IMR-90 (cell line): ENCODE data around the gene ADD3. TPM values are rescaled to one million over a fixed set of nuclear protein-coding genes. Genes with fewer than 3 reads are reported as not detected.
A peak's percentile ranks its signal among the peaks of the same experiment; 100 is the strongest.

Experiments
- ATAC-seq: fragments of 200-7000 bp; cut with Tn5 transposase; 2 replicates; pipeline ENCODE4 v1.9.1; 2020; ENCODE audit warnings: low read depth, mild to moderate bottlenecking, moderate library complexity
- BruUV-seq: library from RNA; stranded (reverse); fragments of 400-500 nt; replicated peaks from 2 replicates; lab custom pipeline; 2021; lab: Mats Ljungman, UMichigan
- CTCF ChIA-PET: fragments of 300-600 bp; formaldehyde crosslinking; extraction: SDS; loops from one replicate; lab custom pipeline; 2021; ENCODE audit warnings: antibody characterized with exemption; lab: Yijun Ruan, JAX
- POLR2A ChIA-PET: fragments of 300-600 bp; sonication (Branson Sonifier 250); formaldehyde crosslinking; loops from one replicate; lab custom pipeline; 2022; ENCODE audit warnings: antibody characterized with exemption; ENCODE audit not compliant: unreplicated experiment; lab: Charles Lee
- DNase-seq: peaks from one replicate; pipeline ENCODE4 v3.0.0; 2013
- H2AFZ ChIP-seq: replicated peaks from 2 replicates; pipeline ENCODE3; 2013; ENCODE audit warnings: low read length, mild to moderate bottlenecking; ENCODE audit not compliant: poor library complexity
- H2AK5ac ChIP-seq: 2 replicates; pipeline ENCODE4 v1.6.1; 2013; ENCODE audit warnings: low read depth, low read length, inconsistent platforms
- H2AK9ac ChIP-seq: replicated peaks from 2 replicates; pipeline ENCODE3; 2013; ENCODE audit warnings: mild to moderate bottlenecking, low read depth, low read length, moderate library complexity; ENCODE audit not compliant: poor library complexity
- H2BK120ac ChIP-seq: 2 replicates; pipeline ENCODE4 v1.6.1; 2013; ENCODE audit warnings: low read depth, low read length, inconsistent platforms
- H2BK15ac ChIP-seq: 3 replicates; pipeline ENCODE4 v1.6.1; 2013; ENCODE audit warnings: low read depth, low read length, inconsistent platforms
- H2BK20ac ChIP-seq: 2 replicates; pipeline ENCODE4 v1.6.1; 2013; ENCODE audit warnings: low read depth, mild to moderate bottlenecking, inconsistent platforms, low read length, moderate library complexity
- H2BK5ac ChIP-seq: 2 replicates; pipeline ENCODE4 v1.6.1; 2013; ENCODE audit warnings: mild to moderate bottlenecking, low read depth, low read length, inconsistent platforms; ENCODE audit not compliant: poor library complexity, severe bottlenecking
- H3K14ac ChIP-seq: replicated peaks from 2 replicates; pipeline ENCODE4 v1.6.1; 2013; ENCODE audit warnings: low read depth, low read length, inconsistent platforms
- H3K18ac ChIP-seq: 2 replicates; pipeline ENCODE4 v1.6.1; 2013; ENCODE audit warnings: low read depth, low read length, control low read depth
- H3K23ac ChIP-seq: 2 replicates; pipeline ENCODE4 v1.6.1; 2013; ENCODE audit warnings: low read depth, low read length, inconsistent platforms
- H3K27ac ChIP-seq: 2 replicates; pipeline ENCODE4 v1.5.1; 2013; ENCODE audit warnings: mild to moderate bottlenecking, control low read depth, low read length; ENCODE audit not compliant: insufficient read depth
- H3K27me3 ChIP-seq: 2 replicates; pipeline ENCODE4 v1.6.1; 2013; ENCODE audit warnings: low read length; ENCODE audit not compliant: control insufficient read depth, insufficient read depth
- H3K36me3 ChIP-seq: 2 replicates; pipeline ENCODE4 v1.6.1; 2013; ENCODE audit warnings: low read length, mixed read lengths; ENCODE audit not compliant: control insufficient read depth, insufficient read depth
- H3K4ac ChIP-seq: 2 replicates; pipeline ENCODE4 v1.6.1; 2013; ENCODE audit warnings: low read depth, low read length, inconsistent platforms
- H3K4me1 ChIP-seq: 2 replicates; pipeline ENCODE4 v1.6.1; 2013; ENCODE audit warnings: low read length, mixed read lengths; ENCODE audit not compliant: control insufficient read depth, insufficient read depth
- H3K4me2 ChIP-seq: 2 replicates; pipeline ENCODE4 v1.6.1; 2013; ENCODE audit warnings: low read depth, mild to moderate bottlenecking, control low read depth, low read length, moderate library complexity
- H3K4me3 ChIP-seq: 2 replicates; pipeline ENCODE4 v1.5.1; 2013; ENCODE audit warnings: low read depth, mild to moderate bottlenecking, control low read depth, low read length, moderate library complexity; ENCODE audit not compliant: insufficient read depth
- H3K56ac ChIP-seq: 2 replicates; pipeline ENCODE4 v1.6.1; 2013; ENCODE audit warnings: low read length, inconsistent platforms; ENCODE audit not compliant: insufficient read depth; ENCODE audit errors: extremely low read depth
- H3K79me1 ChIP-seq, 2 experiments: 2 replicates each; pipeline ENCODE4 v1.6.1; 2013; ENCODE audit warnings: low read length in 2 of 2, inconsistent platforms in 1 of 2, low read depth in 1 of 2
- H3K9ac ChIP-seq: 2 replicates; pipeline ENCODE4 v1.6.1; 2013; ENCODE audit warnings: low read depth, low read length, control low read depth
- H3K9me1 ChIP-seq: 2 replicates; pipeline ENCODE4 v1.6.1; 2013; ENCODE audit warnings: low read length, inconsistent platforms; ENCODE audit not compliant: insufficient read depth
- H3K9me3 ChIP-seq: 2 replicates; pipeline ENCODE4 v1.6.1; 2013; ENCODE audit warnings: low read length; ENCODE audit not compliant: control insufficient read depth, insufficient read depth
- H4K20me1 ChIP-seq: 2 replicates; pipeline ENCODE4 v1.6.1; 2013; ENCODE audit warnings: low read length, inconsistent platforms; ENCODE audit not compliant: insufficient read depth
- H4K5ac ChIP-seq: 2 replicates; pipeline ENCODE4 v1.6.1; 2013; ENCODE audit warnings: mild to moderate bottlenecking, low read depth, low read length, control low read depth
- H4K8ac ChIP-seq, 2 experiments: 2 replicates each; pipeline ENCODE4 v1.6.1; 2013; ENCODE audit warnings: low read depth in 2 of 2, low read length in 2 of 2, control low read depth in 1 of 2, inconsistent platforms in 1 of 2
- H4K91ac ChIP-seq: 2 replicates; pipeline ENCODE4 v1.6.1; 2013; ENCODE audit warnings: low read depth, low read length, inconsistent platforms; ENCODE audit not compliant: insufficient read depth
- BHLHE40 ChIP-seq: fragments of 150-350 bp; IDR thresholded peaks from 2 replicates; pipeline ENCODE4 v1.6.1; 2016; ENCODE audit warnings: mild to moderate bottlenecking, low read depth, low read length
- NFE2L2 ChIP-seq: fragments of 150-350 bp; IDR thresholded peaks from 2 replicates; pipeline ENCODE4 v1.6.1; 2016; ENCODE audit warnings: low read depth, mild to moderate bottlenecking, low read length
- RAD21 ChIP-seq: IDR thresholded peaks from 2 replicates; pipeline ENCODE4 v1.6.1; 2012; ENCODE audit warnings: low read length, improper control_type of control experiment
- WGBS, 2 experiments: methylation state at CpG; one replicate each; pipeline versions ENCODE4 v1.1.5 to v1.1.7; 2013; ENCODE audit warnings: missing lambda C conversion rate in 2 of 2; ENCODE audit not compliant: insufficient read length in 1 of 2; ENCODE audit errors: extremely low coverage in 2 of 2; 5-methylcytosine and 5-hydroxymethylcytosine counted together
- dilution Hi-C: fragments of 300-500 bp; cut with HindIII; formaldehyde crosslinking; loops from one replicate; pipeline ENCODE4 v1.14.3; 2018; ENCODE audit warnings: low sequenced_read_pairs; ENCODE audit not compliant: unreplicated experiment
- in situ Hi-C: fragments of 300-500 bp; cut with MboI; formaldehyde crosslinking; loops from 3 replicates; pipeline ENCODE4 v1.14.3; 2019; ENCODE audit warnings: low sequenced_read_pairs, inconsistent platforms, mixed read lengths
- intact Hi-C: fragments of 100-400 bp; cut with micrococcal nuclease; formaldehyde crosslinking; loops from 2 replicates; pipeline ENCODE4 v1.10.0; 2022
- polyA plus RNA-seq, 3 experiments: library from polyadenylated mRNA; depleted of rRNA; stranded (reverse); fragments of >200 nt; gene quantifications; 2 replicates each; pipeline ENCODE4 v1.2.3, GENCODE V29; 2012; ENCODE audit warnings: low replicate concordance in 1 of 3
- total RNA-seq: library from RNA; depleted of rRNA; stranded (reverse); fragments of >200 nt; gene quantifications from 2 replicates; pipeline ENCODE4 v1.2.3, GENCODE V29; 2012

Gene ADD3
- total and polyA plus RNA-seq, 2 of the 4 experiments (the other 2 are of a cell fraction) = 138 to 212 TPM

DNA sequence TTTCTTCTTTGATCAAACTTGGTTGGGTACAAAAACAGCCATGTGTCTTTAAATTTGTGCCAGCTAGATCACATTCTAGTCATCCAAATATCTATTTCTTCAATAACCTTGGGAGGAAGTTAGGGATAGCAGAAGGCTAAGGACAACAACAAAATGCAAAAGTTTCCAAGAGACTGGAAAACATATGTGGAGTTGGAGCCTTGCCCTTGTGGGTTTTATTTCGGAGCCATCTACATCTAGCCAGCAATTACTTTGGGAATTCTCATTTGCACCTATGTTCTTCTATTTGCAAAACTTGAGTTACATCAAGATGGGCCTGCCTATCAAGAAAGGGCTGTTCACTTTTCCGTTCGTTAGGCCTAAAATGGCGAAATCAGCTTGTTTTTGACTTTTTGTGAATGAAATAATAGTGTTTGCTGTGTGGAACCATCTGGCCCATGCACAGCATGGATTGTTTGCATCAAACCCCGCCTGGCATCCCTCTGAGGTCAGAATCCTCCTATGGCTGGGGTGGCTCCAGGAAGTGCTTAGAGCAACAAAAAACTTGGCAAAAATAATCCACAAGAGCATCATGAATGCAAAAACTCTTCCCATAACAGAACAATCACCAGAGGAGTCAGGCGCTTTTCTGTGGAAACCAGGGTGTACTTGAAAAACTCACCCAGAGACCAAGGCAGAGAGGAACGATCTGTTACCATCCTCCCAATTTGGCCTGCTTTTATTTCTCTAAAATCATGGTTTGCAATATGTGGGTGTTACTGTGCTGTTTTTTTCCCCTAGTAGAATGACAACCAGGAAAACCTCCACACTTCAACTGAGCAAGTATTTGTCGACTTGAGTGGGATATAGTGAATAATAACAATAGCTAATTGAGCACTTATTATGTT lies 48.3 kb upstream of the ADD3 start:
- Histone ChIP-seq H3K27ac (no peak overlapping the region), H2BK15ac (no peak overlapping the region), H4K8ac (no peak overlapping the region; a peak in 1 of 4 replicates), H3K56ac (no peak overlapping the region), H3K23ac (no peak overlapping the region), H2AK5ac (peak overlapping the region; percentile 39; the same call in 1 of the 2 replicates), H2BK20ac (no peak overlapping the region), H3K18ac (no peak overlapping the region), H3K4ac (no peak overlapping the region), H3K4me2 (no peak overlapping the region), H3K79me1 (no peaks in the 10 kb centered on the region), H3K9me1 (peaks cover 7% of the 10 kb centered on the region; the same call in 1 of the 2 replicates), H2AFZ (no peak overlapping the region), H3K27me3 (no peaks in the 10 kb centered on the region), H3K4me1 (peaks cover 14% of the 10 kb centered on the region), H2BK5ac (no peak overlapping the region), H2AK9ac (no peak overlapping the region), H2BK120ac (no peak overlapping the region), H3K9me3 (no peaks in the 10 kb centered on the region), H4K20me1 (no peaks in the 10 kb centered on the region), H3K4me3 (no peak overlapping the region), H4K5ac (no peak overlapping the region), H3K9ac (no peak overlapping the region), H3K36me3 (no peaks in the 10 kb centered on the region), H3K14ac (no peak overlapping the region; the same call in 1 of the 2 replicates), H4K91ac (no peak overlapping the region)
- BruUV-seq = no TSS peak
- ChIA-PET POLR2A (no interaction called here), CTCF (no interaction called here)
- in situ Hi-C loops = no loop called here
- TF ChIP-seq BHLHE40 (no peak), NFE2L2 (no peak), RAD21 (no peak)
- no peak for DNase-seq
- ATAC-seq = no peak
- intact Hi-C loops = loop anchor here (2.0 kb wide), 1 partner anchor 31 kb away; no protein-coding TSS in a partner anchor
- dilution Hi-C loops = no loop called here
- 0% methylated on average over 1 of the region's 8 CpGs; no CpG with 5 or more reads in 1 of the 2 experiments for WGBS, 2 experiments
